WERI-Rb-1 (cell line): ENCODE results near the gene BCL2L14.

Experiments
- DNase-seq: peaks from one replicate; pipeline ENCODE4 v3.0.0-alpha.2; 2020
- H3K27ac ChIP-seq: fragments of 250-450 bp; sonication (Bioruptor Pico); 2 replicates; pipeline ENCODE4 v1.5.1; 2020; ENCODE audit warnings: mild to moderate bottlenecking, moderate library complexity
- H3K27me3 ChIP-seq: fragments of 250-450 bp; sonication (Bioruptor Pico); 2 replicates; pipeline ENCODE4 v1.5.1; 2021; ENCODE audit warnings: mild to moderate bottlenecking, low read depth, moderate library complexity; ENCODE audit not compliant: insufficient read depth, severe bottlenecking
- H3K36me3 ChIP-seq: fragments of 250-450 bp; sonication (Bioruptor Pico); 2 replicates; pipeline ENCODE4 v1.5.1; 2020; ENCODE audit warnings: mild to moderate bottlenecking, moderate library complexity
- H3K4me3 ChIP-seq: 2 replicates; pipeline ENCODE4 v1.5.1; 2011; ENCODE audit warnings: low read depth, mild to moderate bottlenecking, control low read depth, low read length
- H3K9me3 ChIP-seq: fragments of 250-450 bp; sonication (Bioruptor Pico); 2 replicates; pipeline ENCODE4 v1.5.1; 2021; ENCODE audit warnings: mild to moderate bottlenecking, moderate library complexity; ENCODE audit not compliant: severe bottlenecking
- TF ChIP-seq, protein P1 (sequence below): IDR thresholded peaks from 2 replicates; pipeline ENCODE4 v1.5.1; 2011; ENCODE audit warnings: low read depth, mild to moderate bottlenecking, control low read depth, inconsistent platforms, low read length

Gene BCL2L14

DNA sequence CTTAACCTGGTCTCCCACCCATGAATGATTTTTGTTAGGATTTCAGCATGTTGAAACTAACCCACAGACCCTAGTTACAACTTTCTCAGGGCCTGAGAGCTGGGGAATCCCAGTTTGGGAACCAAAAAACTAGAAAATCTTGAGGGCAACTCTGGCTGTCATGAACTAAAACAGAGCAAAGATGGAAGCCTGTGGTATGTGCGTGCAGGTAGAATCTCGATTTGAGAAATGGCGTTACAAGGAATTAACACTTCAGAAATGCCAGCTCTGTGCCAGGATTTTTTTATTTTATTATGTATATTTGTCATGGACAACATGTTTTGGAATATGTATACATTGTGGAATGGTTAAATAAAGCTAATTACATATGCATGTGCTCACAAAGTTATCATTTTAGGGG is 36.4 kb upstream of the BCL2L14 start:
- Histone ChIP-seq H3K4me3 (no peak overlapping the region), H3K36me3 (no peaks in the 10 kb centered on the region), H3K27ac (no peak overlapping the region), H3K27me3 (no peaks in the 10 kb centered on the region), H3K9me3 (no peaks in the 10 kb centered on the region)
- DNase-seq = no peak
- TF ChIP-seq, protein P1, sequence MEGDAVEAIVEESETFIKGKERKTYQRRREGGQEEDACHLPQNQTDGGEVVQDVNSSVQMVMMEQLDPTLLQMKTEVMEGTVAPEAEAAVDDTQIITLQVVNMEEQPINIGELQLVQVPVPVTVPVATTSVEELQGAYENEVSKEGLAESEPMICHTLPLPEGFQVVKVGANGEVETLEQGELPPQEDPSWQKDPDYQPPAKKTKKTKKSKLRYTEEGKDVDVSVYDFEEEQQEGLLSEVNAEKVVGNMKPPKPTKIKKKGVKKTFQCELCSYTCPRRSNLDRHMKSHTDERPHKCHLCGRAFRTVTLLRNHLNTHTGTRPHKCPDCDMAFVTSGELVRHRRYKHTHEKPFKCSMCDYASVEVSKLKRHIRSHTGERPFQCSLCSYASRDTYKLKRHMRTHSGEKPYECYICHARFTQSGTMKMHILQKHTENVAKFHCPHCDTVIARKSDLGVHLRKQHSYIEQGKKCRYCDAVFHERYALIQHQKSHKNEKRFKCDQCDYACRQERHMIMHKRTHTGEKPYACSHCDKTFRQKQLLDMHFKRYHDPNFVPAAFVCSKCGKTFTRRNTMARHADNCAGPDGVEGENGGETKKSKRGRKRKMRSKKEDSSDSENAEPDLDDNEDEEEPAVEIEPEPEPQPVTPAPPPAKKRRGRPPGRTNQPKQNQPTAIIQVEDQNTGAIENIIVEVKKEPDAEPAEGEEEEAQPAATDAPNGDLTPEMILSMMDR = no peak

DNA sequence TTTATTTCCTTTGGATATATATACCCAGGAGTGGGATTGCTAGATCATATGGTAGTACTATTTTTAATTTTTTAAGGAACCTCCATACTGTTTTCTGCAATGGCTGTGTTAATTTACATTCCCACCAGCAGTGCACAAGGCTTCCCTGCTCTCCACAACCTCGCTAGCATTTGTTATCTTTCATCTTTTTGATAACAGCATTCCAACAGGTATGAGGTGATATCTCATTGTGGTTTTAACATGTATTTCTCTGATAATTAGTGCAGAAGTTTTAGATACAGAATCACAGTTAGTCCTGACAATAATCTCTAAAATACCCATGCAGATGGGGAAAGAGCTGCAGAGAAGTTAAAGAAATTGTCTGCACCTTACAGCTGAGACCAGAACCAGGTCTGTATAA is 35.5 kb upstream of the BCL2L14 start:
- H3K27me3 ChIP-seq = no peaks in the 10 kb centered on the region
- no peaks in the 10 kb centered on the region for H3K9me3 ChIP-seq
- H3K36me3 ChIP-seq = no peaks in the 10 kb centered on the region
- H3K4me3 ChIP-seq = no peak overlapping the region
- no peak overlapping the region for H3K27ac ChIP-seq
- DNase-seq = no peak
- TF ChIP-seq, protein P1 = no peak

DNA sequence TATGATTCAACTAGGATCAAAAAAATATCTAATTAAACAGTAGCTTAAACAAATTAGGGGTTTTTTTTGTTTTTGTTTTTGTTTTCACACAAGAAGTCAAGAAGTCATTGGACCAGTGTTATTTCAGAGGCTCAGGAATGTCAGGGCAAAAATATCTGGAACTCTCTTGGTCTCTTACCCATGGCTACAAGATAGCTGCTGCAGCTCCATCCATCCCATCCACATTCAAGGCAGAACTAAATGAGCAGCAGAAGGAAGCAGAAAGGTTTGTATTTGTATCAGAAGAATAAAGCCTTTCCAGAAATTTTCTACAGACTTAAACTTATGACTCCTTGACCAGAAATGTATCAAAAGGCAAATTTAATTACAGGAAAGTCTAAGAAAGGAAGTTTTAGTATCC is 33.8 kb upstream of the BCL2L14 start:
- H3K36me3 ChIP-seq = no peaks in the 10 kb centered on the region
- no peaks in the 10 kb centered on the region for H3K27me3 ChIP-seq
- no peak overlapping the region for H3K27ac ChIP-seq
- no peak for DNase-seq
- TF ChIP-seq, protein P1 = no peak
- H3K9me3 ChIP-seq = no peaks in the 10 kb centered on the region
- H3K4me3 ChIP-seq = no peak overlapping the region

DNA sequence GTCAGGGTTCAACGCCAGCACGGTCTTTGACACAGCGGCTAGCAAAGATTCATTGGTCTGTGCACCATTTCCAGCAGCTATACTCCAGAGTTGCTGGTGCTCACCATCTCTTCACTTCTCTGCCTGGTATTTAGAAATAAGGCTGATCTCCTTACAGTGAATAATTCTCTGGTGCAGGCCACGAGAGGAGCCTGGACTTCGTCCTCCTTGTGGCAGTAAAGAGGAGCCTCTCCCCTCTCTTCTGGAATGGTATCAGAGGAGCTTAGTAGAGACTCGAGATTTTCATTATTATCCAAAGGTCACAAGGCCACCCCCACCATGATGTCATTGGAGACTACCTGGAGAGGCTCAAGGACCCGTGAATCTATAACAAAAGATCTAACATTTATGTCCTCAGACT is 30.8 kb upstream of the BCL2L14 start:
- no peaks in the 10 kb centered on the region for H3K36me3 ChIP-seq
- no peak for DNase-seq
- TF ChIP-seq, protein P1 = no peak
- no peaks in the 10 kb centered on the region for H3K9me3 ChIP-seq
- H3K27me3 ChIP-seq = no peaks in the 10 kb centered on the region
- H3K27ac ChIP-seq = no peak overlapping the region
- no peak overlapping the region for H3K4me3 ChIP-seq

DNA sequence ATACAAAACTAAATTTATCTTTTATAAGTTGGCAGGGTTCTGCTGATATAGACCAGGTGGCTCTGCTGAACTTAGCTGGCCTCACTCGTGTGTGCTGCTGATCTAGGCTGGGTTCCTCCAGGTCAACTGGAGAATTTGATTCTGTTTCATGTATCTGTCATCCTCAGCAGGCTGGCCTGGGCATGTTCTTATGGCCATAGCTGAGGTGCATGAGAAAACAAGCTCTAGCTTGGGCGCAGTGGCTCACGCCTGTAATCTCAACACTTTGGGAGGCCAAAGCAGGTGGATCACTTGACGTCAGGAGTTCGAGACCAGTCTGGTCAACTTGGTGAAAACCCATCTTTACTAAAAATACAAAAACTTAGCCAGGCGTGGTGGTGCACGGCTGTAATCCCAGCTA is 24.3 kb upstream of the BCL2L14 start:
- TF ChIP-seq, protein P1 = no peak
- Histone ChIP-seq H3K27ac (no peak overlapping the region), H3K9me3 (no peaks in the 10 kb centered on the region), H3K27me3 (no peaks in the 10 kb centered on the region), H3K4me3 (no peak overlapping the region), H3K36me3 (no peaks in the 10 kb centered on the region)
- DNase-seq = no peak

DNA sequence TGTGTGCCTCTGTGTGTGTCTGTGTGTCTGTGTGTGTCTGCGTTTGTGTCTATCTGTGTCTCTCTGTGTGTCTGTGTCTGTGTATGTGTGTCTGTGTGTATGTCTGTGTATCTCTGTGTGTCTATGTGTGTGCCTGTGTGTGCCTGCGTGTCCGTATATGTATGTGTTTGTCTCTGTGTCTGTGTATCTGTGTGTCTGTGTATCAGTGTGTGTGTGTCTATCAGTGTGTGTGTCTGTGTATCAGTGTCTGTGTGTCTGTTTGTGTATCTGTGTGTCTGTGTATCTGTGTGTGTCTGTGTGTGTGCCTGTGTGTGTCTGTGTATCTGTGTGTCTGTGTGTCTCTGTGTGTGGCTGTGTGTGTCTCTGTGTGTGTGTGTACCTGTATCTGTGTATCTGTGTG is 23.1 kb upstream of the BCL2L14 start:
- TF ChIP-seq, protein P1 = no peak
- H3K27me3 ChIP-seq = no peaks in the 10 kb centered on the region
- H3K4me3 ChIP-seq = no peak overlapping the region
- no peak overlapping the region for H3K27ac ChIP-seq
- H3K9me3 ChIP-seq = peaks cover 2% of the 10 kb centered on the region
- H3K36me3 ChIP-seq = no peaks in the 10 kb centered on the region
- DNase-seq = no peak
